Fibroblast of skin of right quadriceps (primary cell): ENCODE results near the gene GNA14.
A peak's percentile ranks its signal among the peaks of the same experiment; 100 is the strongest.
"Not testable (repeated sequence)": the region's sequence is repeated elsewhere in the genome, so short reads cannot be mapped to it uniquely, and the experiment has no call there.

Experiments
- DNase-seq: peaks from one replicate; pipeline ENCODE4 v3.0.0-alpha.2; 2013

The GNA14 gene

DNA sequence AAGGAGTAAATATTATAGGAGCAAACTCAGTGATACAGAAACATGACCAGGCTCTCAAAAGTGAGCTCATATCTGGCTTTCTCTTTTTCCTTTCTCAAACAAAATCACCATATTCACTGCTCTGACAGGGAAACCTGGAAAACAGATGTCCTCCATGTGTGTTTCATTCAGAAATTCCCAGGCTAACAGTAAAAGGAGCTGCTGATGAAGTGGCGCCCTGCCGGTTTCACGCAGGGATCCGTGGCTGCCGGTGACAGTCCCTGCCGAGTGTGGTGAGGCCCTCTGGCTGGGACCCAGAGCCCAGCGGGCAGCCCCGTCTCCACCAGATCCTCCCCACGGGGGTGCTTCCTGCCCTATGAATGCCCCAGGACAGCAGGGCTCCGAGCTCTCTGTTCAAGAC is 208.1 kb downstream of the GNA14 start:
- DNase-seq, result peak; percentile 71

DNA sequence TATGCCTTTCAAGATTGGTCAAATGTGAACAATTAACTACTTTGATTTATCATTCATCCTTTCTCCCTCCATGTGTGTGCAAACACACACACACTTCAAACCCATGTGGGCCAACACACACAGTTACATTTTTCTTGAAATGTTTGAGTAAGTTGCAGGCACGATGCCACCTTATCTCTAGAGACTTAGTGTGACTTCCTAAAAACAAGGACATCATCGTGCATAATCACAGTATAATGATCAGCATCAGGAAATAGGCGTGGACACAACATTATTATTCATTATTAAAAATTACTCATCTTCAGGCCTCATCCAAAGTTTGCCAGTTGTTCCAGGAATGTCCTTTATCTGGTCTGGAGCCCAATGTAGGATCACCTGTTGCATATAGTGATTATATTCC is 209.5 kb downstream of the GNA14 start:
- DNase-seq, result no peak

DNA sequence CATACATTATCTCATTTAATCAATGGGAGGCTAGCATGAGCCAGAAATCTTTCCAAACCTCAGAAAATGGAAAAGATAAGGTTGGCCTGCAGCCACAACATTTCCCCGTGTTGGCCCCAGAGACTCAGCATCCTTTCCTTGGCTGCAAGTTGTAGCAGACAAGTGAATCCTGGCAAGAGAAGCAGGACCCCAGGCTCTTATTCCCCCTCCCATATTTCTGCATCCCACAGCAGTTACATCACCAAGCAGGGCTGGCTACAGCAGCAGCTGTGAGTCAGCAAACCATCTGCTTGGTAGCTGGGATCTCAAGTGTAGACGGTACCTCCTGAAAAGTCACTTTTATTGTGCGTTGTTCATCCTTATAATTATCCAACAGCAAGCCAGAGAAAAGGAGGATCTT is 212.4 kb downstream of the GNA14 start:
- DNase-seq, result peak; percentile 49

DNA sequence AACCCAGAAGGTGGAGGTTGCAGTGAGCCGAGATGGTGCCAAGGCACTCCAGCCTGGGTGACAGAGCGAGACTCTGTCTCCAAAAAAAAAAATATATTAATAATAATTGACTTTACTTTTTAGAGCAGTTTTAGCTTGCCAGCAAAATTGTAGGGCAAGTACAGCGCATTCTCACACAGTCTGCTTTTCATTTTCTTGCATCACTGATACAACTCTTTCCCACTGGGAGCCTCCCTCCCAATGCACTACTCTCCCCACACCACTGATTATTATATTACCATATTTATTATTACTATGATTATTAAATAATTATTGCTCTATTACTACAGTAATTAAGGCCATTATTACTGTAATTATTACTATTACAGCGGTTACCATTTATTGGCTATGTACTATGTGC is 212.8 kb downstream of the GNA14 start:
- DNase-seq, result no peak

DNA sequence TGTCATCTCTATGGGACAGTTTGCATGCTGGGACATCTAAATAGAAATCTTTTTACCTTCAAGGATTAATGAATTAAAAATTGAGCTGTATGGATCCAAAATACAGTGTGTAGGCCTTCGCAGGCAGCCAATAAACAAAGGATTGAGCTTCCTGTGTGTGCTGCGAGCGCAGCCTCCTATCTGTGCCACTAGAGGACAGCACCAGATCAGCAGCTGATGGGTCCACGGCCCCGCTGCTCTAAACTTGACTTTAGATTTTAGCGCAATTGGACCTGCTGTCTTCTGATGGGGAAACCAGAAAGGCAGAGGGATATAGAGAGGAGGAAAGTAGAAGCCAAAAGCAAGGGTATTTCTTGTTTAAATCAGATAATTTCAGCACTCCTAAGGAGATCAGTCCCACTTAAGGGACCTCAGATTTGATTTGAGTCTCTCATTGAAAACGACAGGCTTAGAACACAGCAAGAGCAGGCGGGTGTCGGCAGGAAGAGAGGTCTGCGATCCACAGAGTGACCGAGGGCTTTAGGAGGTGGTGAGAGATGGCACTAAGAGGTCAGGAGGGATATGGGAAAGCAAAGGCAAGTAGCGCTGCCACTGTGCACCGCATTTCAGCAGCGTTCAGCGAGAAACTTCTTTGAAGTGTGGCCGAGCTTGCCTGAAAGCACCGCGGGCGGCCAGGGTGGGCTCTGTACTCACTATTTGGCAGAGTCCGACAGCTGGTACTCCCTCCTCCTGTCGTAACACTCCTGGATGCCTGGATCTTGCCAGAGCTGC is 214.3 kb downstream of the GNA14 start:
- DNase-seq, result peak; percentile 65

DNA sequence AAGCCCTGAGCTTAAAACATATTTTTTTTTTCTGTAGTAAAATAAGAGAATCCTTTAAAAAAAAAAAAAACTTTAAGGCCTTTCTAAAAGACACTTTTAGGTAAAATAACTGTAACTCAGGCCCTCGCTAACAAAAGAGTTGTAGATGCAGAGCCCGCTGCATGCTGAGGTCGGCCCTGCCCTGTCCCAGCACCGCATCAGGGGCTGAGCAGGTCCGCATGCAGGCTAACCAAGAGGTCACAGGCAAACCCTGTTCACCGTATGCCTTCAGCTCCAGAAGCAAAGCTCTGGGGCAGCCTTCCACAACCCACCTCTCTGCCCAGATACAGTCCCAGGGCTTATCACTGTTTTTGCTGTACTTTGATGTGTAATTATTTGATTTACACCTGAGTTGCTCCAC is 216.1 kb downstream of the GNA14 start:
- no peak for DNase-seq

DNA sequence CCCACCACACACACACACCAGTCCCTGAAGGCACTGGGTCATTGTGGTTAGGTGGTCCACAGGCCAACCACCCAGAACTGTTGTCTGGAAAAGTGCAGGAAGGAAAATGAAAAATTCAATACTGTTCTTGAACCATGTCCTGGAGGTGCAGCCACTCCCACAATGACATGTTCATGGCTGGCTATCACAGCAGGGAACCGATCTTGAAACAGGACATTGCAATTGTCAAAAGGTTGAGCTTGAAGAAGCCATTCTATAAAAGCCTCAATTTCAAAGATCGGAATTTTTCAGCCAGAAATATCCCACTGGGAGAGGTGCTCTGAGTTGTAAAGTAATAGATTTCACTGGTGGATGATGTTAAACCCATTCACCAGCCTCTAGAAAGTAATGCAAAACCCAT is 218.2 kb downstream of the GNA14 start:
- DNase-seq, result no peak

DNA sequence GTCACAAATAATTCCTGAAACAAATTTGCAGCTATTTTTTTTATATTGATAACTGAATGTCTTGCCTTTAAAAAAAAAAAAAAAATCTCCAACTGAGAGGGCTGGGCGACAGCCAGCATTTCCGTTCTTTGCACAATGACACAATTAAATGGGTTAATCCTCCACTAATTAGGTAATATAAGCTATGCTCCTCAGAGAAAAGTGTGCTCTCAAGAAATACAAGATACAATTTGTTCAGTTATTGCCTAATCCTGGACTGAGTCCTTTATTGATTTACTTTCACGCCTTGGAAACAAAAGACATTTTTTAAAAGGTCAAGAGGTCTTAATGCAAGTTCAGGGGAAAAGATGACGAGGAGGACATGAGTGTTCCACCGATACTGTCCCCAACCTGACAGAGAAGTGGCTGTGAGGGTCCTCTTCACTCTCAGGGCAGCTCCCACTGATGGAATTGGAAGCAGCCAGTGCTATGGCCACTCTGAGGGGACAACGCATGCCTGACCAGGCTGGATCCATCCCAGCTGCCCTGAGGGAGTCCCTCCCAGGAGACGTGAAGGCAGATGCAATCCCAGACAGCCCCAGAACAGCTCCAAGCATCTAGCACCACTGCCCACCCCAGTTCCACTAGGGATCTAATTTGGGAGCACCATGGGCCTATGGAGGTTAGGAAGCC is 220.7 kb downstream of the GNA14 start:
- DNase-seq, result no peak

DNA sequence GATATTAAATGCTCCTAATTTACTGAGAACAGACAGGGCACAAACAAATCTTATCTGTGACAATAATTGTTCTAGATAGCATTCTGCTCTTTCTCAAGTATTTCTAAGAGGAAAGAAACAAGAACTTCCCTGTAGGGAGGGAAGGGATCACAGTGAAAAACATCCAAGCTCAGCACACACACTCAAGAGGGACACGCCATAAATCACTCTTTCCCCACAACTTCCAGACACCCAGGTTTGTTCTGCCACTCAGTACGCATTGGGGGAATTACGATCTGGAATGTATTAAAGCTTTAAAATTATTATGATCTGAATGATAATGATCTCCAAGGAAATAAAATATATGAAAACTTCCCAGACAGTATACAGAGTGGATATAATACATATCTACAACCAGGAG is 221.4 kb downstream of the GNA14 start:
- no peak for DNase-seq

DNA sequence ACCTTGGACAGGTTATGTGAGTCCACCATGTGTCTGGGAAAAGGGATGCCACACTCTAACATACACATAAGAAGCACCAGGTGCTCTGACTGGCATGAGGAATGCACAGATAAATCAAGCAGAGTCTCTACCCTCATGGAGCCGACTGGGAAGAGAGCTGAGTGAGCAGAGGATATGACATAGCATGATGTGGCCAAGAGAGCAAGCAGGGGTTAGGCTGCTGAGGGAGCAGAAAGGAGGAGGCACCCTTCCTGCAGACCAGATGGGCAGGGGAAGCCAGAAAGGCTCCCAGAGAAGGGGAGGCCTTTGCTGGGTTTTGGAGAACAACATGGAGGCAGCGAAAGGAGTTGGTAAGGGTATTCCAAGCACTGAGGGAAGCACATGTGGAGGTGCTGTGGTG is 223.1 kb downstream of the GNA14 start:
- peak; percentile 13 for DNase-seq

DNA sequence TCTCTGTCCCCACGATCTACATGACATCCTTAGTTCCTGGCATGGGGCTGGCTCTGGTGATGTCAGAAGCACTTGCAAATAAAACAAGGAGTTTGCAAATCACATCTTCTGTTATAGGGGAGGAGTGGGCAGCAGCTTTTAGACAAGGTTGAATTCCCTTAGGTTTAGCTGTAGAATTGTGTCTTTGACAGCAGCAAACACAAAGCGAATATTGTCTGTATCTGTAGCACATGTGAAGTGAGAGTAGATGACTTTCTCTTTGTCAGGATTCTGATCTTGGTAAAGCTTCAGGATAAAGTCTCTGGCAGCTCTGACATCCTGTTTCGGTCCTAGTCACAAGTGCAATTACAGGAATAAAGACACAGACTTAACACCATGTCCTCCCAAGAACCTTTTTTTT is 224.3 kb downstream of the GNA14 start:
- DNase-seq, result no peak

DNA sequence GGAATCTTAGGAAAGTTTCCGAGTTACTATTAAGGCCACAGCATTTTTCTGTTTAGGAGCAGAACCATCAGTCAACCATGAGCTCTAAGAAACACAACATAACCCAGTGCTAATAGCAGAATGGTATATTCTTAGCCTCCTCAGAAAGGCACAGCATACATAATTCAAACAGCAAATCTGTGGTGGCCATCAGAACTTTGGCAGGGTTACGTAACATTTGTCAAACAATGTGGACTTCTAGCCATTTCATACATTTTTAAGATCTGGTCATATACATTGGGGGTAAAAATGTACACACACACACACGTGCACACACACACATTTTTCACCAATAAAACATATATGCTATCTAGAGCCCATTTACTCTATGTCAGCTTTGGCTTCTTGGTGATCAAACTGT is 225.2 kb downstream of the GNA14 start:
- DNase-seq, result no peak

DNA sequence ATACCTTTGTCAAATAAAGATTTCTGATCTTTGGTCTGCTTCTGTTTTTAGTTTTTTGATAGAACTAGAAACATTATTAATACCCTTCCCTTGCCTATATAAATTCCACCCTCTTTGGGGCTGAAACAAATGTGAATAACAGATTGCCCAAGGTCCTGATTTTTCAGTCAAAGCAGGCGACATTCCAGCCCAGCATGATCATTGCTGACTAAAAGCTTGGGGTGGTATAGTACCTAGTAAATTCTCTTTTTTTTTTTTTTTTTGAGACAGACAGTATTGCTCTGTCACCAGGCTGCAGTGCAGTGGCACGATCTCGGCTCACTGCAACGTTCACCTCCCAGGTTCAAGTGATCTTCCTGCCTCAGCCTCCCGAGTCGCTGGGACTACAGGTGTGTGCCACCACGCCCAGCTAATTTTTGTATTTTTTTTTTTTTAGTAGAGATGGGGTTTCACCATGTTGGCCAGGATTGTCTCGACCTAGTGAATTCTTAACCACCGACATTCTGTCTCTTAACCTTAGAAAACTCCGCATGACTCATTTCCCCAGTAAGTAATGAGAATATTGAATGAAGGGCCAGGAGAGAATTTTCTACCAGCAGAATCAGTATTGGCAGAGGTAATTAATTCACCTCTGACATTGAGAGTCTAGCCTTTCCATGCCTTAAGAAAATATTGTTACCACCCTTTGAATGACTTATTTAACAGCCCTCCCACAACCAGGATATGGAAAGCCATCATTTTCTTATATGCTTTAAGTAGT is 226.4 kb downstream of the GNA14 start:
- peak; percentile 19 for DNase-seq

DNA sequence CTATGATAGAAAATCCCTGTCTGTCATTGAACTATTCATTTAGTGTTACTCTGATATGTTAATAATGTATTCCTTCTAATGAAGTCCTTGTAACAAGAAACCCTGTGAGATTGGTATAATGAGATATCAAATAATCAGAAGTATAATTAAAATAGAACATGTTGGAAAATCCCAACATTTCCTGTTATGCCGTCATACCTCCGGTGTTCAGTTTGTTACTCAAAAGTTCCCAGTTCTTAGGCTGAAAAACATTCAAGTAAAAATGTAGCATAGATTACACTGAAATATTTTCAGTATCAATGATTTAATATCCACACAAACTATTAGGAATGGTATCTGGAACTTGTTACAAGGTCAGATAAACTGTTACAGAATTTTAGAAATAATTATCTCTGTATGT is 227.5 kb downstream of the GNA14 start:
- DNase-seq, result no peak

DNA sequence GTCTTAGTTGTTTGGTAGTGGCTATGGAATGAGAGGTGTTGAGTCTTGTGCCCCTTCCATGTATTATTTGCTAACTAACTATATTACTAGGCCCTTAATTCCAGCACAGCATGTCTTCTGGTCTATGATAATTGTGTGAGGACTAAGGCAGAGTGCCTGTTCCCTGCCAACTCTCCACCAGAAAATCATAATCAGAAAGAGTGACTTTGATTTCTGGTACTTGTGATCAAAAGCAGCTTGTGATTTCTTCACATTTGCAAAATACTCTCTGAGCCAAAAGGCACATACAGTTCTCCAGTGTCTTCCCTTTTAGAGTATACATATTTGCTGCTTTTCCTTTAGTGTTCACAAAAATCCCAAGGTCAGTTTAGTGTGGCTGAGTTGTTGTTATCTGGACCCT is 229.9 kb downstream of the GNA14 start:
- no peak for DNase-seq

DNA sequence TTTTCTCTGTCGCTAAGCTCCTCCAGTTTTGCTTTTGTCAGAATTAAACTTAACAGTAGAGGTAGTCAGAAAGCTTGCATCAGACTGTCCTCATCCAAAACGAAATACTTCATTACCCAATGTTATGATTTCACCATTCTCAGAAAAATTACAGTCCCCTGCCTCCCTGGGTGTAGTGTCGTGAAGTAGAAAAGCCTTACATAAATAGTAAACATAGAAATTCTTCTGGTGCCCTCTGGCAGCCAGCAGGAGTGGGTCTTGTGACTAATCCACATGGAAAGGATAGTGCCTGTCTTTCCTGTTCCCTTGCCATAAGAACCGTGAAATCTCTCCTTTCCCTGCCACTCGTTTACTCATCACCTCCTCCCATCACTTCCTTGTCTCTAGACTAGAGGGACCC is 230.6 kb downstream of the GNA14 start:
- DNase-seq, result peak; percentile 61

DNA sequence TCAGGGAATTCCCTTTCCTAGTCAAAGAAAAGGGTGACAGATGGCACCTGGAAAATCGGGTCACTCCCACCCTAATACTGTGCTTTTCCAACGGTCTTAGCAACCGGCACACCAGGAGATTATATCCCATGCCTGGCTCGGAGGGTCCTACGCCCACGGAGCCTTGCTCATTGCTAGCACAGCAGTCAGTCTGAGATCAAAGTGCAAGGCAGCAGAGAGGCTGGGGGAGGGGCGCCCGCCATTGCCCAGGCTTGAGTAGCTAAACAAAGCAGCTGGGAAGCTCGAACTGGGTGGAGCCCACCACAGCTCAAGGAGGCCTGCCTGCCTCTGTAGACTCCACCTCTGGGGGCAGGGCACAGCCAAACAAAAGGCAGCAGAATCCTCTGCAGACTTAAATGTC is 239.6 kb downstream of the GNA14 start:
- not testable (repeated sequence) for DNase-seq

DNA sequence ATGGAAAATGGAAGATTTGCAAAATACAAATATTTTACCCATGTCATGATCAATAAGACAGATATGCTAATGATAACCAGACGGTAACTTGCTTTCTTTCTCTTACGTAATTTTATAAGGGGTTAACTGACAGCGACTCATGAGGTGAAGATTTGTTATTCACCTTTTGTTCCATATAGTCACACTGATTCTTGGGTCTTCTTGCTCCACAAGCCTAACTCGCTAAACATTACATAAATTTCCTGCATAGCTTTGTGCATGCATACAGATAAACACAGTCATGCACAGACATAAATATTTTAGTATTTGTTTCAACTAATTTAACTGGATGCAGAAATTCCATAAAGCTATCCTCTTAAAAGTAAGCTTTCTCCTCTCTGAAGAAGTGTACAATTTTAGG is 244.9 kb downstream of the GNA14 start:
- peak; percentile 67 for DNase-seq

DNA sequence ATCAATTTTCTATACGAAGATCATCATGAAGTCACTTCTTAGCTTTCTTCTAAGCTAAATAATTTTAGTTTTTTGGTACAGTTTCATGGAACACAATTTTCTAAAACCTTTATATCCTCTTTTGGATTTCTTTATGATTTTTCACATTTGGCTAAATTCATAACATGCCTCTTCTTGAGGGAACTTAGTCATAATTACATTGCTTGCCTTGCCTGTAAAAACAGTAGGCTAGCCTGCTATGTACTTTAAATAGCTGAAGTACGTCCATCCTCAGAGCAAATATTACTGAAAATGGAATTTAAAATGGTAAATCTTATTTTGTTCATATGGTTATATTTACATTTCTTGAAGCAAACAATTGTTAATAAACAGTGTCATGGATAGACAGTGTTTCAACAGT is 245.8 kb downstream of the GNA14 start:
- DNase-seq, result peak; percentile 33

DNA sequence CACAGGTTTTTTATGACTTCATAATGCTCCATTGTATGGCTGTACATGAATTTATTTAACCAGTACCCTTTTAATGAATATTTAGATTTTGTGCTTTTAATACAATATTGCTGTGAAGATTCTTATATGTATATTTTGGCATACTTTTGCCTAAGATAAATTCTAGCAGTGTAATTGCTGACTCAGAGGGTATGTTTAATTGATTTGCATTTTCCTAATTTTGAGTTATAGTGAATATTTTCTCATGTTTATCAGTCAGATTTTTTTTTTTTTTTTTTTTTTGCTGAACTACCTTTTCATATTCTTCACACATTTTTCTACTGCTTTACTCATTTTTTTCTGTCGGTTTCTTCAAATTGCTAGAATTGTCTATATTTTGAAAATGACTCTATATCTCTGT is 248.2 kb downstream of the GNA14 start:
- DNase-seq, result no peak

DNA sequence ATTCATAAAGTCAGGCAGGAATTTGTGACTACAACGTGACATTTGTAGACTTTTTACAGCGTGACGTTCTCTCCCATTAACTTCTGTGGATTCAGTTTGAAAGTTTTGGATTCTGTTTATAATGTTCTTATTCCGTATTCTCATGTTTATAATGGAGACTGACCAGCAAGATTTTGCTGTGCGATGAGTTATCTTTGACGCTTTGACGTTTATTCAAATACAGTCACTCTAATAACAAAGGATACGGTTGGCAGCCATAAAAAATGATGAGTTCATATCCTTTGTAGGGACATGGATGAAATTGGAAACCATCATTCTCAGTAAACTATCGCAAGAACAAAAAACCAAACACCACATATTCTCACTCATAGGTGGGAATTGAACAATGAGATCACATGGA is 249.5 kb downstream of the GNA14 start:
- not testable (repeated sequence) for DNase-seq

DNA sequence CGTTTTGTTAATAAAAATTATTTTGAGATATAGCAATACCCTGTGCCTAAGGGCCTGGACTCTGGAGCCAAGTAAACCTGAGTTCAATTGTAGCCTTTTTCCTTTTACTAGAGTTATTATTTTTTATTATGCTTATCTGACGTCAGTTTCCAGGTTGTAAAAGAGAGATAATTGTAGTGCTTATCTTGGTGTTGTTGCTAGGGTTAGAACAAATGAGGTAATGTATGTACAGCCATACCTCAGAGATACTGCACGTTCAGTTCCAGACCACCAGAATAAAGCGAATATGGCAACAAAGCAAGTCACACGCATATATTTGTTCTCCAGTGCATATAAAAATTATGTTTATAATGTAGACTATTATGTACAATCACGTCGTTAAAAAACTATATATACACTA is 255.8 kb downstream of the GNA14 start:
- no peak for DNase-seq

DNA sequence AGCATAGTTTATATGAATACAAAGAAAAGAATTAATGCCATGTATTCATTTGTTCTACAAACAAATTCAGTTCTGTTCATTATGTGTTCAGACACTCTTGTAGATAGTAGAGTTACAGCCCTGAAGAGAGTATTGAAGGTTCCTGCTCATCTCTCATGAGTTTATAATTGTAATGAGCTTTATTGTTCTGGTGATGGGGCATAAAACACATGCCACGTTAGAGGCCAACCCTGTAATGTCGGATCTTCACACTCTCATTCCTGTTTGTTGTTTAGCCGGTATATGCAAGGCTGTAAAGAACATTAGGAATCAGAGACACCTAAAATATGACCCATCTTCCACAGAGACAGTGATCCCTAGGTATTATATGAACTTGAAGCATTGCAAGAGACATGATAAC is 256.3 kb downstream of the GNA14 start:
- no peak for DNase-seq

DNA sequence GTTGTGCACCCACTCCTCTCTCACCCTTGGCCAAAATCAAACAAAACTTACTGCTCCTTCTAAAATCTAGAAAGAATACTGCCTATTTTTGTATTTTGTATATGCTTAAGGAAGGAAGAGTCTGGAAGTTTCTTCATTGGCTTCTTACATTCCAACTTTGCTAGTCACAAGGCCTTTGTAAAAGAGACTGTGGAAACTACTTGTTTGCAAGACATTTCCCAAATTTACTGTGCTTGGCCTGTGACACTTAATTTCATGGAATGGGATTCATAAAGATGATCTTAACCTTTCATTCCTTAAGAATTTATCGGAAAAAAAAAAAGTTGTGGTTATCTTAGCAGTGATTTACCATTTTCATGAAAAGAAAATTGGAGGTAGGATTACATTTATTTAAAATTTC is 261.9 kb downstream of the GNA14 start:
- peak; percentile 84 for DNase-seq
